Mucosa of gallbladder (tissue), 1 donor: Measurements from ENCODE around the gene CORO1C. TPM values are rescaled to one million over a fixed set of nuclear protein-coding genes. Genes with fewer than 3 reads are reported as not detected.

ENCODE experiments used
- DNase-seq: peaks from one replicate; pipeline ENCODE4 v3.0.0-alpha.2; 2020; ENCODE audit warnings: low spot score
- total RNA-seq: library from RNA; stranded (reverse); gene quantifications from one replicate; pipeline ENCODE4 v1.2.1, GENCODE V29; 2021
- donor health status: DM: no; HTN: no; CAD: no.

Gene CORO1C
- total RNA-seq, 1 donor from 2014 or later, result 194 TPM

DNA sequence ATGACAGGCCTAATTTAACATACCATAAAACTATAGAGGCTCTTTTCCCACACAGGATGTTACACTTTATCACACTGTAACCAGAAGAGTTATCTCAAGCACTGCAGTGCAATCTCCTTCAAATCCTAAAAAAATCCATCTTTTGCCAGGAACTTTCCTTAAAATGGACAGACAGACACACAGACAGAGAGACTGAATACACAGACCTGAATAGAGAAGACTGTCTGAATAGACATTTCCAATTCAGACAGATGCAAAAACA is 6.5 kb downstream of the CORO1C start:
- DNase-seq, result no peak

GRCh38 chr12:108724054-108724889 is 7.0 kb downstream of the CORO1C start:
- DNase-seq, result no peak

- DNase-seq, result no peak
These were observed 8.1 kb downstream of the CORO1C start for GRCh38 chr12:108722992-108723766.

DNA sequence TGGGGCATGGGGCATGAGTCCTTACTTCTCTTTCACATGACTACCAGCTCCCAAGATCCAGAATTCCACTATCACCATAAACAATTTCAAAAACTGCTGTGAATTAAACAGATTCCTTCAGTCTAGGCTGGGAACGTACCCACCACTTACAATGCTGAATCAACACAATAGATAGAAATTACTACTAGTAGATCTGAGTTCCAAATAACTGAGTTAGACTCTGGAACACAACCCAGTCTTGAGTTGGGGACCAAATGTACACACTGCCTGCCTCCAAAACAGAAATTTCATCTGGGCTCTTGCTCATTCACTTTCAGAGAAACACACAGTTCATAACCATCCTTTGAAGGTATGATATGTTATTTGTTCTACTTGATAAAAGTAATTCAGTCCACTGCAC is 8.9 kb downstream of the CORO1C start:
- no peak for DNase-seq

- no peak for DNase-seq
These were observed 9.5 kb downstream of the CORO1C start for GRCh38 chr12:108721824-108722223.

DNA sequence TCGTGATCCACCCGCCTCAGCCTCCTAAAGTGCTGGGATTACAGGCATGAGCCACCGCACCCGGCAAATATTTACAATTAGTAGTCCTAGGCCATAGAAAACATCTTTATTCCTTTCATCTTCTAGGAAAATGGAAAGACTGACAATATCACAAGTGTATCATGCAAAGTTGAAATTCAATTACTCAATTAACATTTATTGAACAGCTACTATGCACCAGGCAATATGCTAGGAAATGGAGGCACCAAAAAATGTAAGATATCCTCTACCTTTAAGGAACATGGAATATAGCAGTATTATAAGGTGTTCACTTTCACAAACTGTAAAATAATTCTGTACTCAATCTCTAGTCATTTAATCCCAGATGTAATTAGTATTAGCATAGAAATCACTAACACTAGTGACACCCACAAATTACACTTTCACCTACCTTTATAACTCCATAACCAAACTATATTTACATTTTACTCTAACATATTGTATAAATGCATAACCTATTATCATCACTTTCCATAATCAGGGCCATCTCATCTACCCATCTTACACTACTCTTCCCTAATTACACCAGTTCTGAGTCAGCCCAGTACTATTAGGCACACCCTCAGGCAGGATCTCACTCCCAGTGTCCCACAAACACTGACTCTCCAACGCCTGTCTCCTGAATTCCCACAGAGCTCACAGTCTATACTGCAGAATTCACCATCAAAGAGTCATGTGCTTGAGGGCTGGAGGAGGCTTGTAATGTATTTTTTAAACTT is 10.4 kb downstream of the CORO1C start:
- DNase-seq, result no peak

DNA sequence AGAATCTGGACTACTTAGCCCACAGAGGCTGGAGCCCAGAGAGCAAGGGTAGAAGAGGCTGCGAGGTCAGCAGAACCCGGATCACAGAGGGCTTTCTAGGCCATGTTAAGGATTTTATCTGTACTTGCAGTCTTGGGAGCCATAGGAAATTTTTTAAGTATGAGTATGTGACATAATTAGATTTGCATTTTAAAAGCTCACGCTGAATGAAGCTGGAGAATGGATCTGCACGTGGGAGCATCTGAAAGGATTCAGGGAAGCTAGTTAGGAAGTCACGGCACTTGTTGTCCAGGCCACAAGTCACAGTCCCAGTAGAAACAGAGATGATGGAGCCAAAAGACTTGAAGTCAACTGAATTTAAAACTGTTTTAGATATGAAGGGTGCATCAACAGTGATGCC is 14.1 kb downstream of the CORO1C start:
- DNase-seq, result no peak

- DNase-seq, result no peak
These were observed 16.5 kb downstream of the CORO1C start for GRCh38 chr12:108714866-108715265.

GRCh38 chr12:108713471-108713870 is 17.8 kb downstream of the CORO1C start:
- no peak for DNase-seq

- no peak for DNase-seq
These were observed 18.5 kb downstream of the CORO1C start for GRCh38 chr12:108712925-108713203.

DNA sequence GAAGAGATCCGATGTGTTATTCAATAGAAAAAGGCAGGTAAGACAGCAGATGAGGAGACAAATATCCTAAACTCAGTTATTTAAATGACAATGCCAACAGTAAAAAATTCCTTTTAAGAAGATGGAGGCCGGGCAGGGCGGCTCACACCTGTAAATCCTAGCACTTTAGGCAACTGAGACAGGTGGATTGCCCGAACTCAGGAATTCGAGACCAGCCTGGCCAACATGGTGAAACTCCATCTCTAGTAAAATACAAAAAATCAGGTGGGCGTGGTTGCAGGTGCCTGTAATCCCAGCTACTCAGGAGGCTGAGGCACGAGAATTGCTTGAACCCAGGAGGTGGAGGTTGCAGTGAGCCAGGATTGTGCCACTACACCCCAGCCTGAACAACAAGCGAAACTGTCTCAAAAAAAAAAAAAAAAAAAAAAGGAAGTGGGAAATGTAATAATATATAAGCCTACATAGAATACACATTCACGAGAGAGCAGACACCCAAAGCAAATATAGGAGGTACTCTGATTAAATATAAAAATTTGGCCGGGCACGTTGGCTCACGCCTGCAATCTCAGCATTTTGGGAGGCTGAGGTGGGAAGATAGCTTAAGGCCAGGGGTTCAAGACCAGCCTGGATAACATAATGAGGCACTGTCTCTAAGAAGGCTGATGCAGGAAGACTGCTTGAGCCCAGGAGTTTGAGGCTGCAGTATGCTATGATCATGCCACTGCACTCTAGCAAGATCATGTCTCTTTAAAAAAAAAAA is 19.0 kb downstream of the CORO1C start:
- no peak for DNase-seq

DNA sequence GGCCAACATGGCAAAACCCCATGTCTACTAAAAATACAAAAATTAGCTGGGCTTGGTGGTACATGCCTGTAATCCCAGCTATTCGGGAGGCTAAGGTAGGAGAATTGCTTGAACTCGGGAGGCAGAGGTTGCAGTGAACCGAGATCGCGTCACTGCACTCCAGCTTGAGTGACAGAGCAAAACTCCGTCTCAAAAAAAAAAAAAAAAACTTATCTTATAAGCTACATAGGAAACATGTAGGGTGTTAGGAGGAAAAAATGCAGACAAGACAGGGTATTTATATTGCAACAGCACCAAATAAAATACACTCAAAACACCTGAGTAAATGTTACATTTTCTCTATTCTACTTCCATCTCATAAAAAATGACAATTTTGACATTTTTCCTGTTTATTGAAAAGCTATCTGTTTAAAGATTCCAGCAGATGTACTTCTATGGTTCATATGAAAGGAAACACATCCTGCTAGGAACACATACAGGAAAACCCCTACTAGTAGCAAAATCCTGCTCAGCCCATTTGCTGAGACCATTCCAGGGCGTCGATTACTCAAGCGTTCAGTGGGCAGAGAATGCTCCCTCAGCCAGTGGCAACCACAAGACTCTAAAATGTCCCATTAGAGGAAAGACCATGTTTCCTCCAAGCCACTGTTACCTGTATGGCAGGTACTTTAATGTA is 19.7 kb downstream of the CORO1C start:
- no peak for DNase-seq

DNA sequence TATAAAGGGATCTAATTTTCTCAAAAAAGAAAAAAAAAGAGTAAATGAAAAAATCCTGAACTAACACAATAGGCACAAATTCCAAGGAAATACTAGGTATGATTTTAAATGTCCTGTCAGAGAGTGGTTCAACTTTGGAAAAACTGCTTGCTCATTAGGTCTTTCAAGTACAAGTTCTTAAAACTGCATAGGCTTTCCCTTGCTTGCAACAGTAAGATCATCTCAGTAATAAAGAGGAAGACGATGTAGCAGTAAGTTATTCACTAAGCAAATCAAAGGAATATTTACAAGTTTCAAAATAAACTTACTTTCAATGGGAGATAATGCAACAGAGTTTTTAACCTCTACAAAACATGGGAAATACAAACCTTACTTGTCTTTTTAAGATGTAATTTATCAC is 21.6 kb downstream of the CORO1C start:
- DNase-seq, result no peak

DNA sequence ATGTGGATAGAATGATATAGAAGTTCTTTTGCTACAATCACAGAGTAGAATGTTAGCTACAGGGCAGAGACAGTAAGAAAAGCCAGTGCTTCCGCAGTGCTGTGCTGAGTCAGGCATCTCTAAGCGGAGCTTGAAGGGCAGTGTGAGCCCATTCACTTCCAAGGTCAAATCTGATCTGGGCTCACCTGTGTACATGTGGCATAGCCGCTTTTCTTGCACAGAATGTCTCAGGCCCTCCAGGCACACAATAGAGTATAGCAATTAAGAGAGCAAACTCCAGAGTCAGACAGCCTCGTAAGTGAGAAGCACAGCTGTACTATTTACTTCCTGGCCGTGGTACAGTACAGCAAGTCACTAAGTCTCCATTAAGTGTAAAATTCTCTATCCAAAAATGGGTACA is 26.8 kb downstream of the CORO1C start:
- DNase-seq, result no peak

DNA sequence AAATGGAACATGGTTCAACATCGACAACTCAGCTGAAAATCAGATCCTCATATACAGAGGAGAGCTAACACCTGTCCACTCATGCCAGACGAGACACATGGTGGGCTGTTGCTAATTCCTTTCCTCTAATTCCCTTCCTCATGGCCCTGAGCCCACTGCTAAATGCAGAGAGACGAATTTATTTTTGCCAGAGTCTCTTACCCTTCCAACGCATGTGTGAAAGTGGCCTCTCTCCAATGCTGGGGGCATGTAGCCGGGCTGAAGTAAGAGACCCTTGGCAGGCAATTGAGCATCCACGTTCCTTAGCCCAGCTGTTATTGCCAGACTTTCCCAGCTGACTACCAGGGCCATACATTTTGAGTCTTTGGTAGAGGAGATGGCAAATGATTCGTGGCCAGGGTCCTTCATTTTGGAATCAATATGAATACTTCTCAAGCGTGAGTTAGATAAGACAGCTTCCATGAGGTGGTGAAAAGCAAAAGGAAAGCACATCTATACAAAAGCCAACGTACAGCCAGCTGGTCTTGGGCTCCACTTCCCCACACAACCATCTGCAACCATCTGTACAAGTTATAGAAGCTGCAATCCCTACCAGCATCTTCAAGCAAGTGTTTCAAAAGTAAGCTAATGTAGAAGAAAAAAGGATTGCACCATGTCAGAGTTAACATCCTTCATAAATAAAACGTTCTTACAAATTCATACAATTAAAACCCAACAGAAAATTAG is 28.6 kb downstream of the CORO1C start:
- no peak for DNase-seq

DNA sequence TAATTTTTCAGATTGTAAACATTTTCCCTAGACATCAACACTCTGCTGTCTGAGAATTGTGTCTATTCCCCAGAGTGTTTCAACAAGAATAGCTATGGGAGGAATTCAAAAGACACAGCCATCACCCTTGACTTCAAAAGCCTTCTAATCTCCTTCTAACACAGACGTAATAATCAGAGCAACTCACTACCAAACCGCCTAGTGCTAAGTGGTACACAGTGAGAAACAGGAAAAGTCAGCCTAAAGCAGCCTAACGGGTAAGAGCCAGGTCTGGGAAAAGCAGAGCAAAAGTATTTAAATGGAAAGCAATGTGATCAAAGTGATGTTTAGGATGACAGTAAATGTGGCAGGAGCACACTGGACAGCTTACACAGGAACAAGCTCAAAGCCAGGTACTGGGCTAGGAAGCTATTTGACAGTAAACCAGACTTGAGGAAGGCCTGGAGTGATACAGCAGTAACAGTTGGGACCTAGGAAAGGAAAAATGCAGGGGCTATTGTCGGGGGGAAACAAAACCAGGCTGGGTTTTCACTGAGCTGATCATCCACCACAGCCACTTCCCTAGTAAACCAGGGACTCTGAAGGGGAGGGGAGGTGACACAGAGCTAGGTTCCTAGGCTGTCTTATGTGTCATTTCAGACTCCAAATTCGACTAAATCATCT is 29.4 kb downstream of the CORO1C start:
- no peak for DNase-seq

GRCh38 chr12:108700833-108701541 is 30.3 kb downstream of the CORO1C start:
- no peak for DNase-seq

- no peak for DNase-seq
These were observed 31.3 kb downstream of the CORO1C start for GRCh38 chr12:108699955-108700563.

GRCh38 chr12:108697905-108698304 is 33.4 kb downstream of the CORO1C start:
- DNase-seq, result no peak

DNA sequence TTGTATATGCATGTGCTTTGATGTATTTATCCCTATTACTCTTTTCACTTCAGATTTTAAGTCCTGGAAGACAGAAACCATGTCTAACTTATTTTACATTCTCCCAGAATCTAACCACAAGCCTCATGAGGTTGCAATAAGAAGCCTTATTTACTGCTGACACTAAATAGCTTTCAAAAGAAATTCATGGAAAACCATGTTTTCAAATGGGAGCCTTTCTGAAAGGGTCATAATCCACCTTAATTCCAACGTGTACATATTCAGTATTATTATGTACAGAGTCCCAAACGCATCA is 34.4 kb downstream of the CORO1C start:
- DNase-seq, result no peak
